Choroid plexus epithelial cell (primary cell): ENCODE results near the gene SP2.

ENCODE experiments used
- DNase-seq: peaks from one replicate; pipeline ENCODE4 v3.0.0-alpha.2; 2010; ENCODE audit warnings: low read depth
- H3K4me3 ChIP-seq: 2 replicates; pipeline ENCODE4 v1.5.1; 2011; ENCODE audit warnings: low read depth, mild to moderate bottlenecking, control low read depth, low read length, moderate library complexity
- CTCF ChIP-seq: conservative IDR thresholded peaks from 2 replicates; pipeline ENCODE4 v1.5.1; 2011; ENCODE audit warnings: low read depth, mild to moderate bottlenecking, control low read depth, inconsistent platforms, low read length, moderate library complexity

SP2 gene

GRCh38 chr17:47905221-47905733 lies 9.2 kb downstream of the SP2 start:
- peak; percentile 90 for DNase-seq
- peak; percentile 3 for TF ChIP-seq CTCF
- H3K4me3 ChIP-seq, result no peak overlapping the region

DNA sequence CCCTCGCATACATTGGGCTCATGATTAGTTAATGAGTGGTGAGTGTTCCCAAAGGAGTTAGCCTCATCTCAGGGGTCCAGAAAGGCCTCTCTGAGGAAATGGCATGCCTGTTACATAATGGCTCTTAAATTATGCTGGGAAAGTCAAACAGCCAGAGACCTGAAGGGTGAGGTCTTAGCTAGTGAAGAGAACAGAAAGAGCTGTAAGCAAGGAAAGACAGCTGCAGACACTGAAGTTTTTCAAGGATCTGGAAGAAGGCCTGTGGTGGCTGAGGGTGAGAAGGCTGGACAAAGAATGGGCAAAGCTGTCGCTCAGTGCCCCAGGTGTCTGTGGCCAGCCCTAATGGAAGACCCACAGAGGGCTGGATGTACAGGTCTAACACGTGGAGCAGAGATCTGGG lies 10.4 kb downstream of the SP2 start:
- no peak for TF ChIP-seq CTCF
- DNase-seq, result no peak
- H3K4me3 ChIP-seq, result no peak overlapping the region

GRCh38 chr17:47907932-47908562 lies 12.0 kb downstream of the SP2 start:
- peak; percentile 32 for DNase-seq
- H3K4me3 ChIP-seq, result no peak overlapping the region
- no peak for TF ChIP-seq CTCF

- no peak overlapping the region for H3K4me3 ChIP-seq
- no peak for DNase-seq
- no peak for TF ChIP-seq CTCF
These were observed 17.0 kb downstream of the SP2 start for GRCh38 chr17:47913050-47913449.

GRCh38 chr17:47914306-47914948 lies 18.4 kb downstream of the SP2 start:
- H3K4me3 ChIP-seq, result no peak overlapping the region
- no peak for DNase-seq
- TF ChIP-seq CTCF, result no peak

- no peak for TF ChIP-seq CTCF
- DNase-seq, result no peak
- H3K4me3 ChIP-seq, result no peak overlapping the region
These were observed 19.9 kb downstream of the SP2 start for GRCh38 chr17:47915776-47916398.
